ENCODE results near the gene ARL15. TPM values are rescaled to one million over a fixed set of nuclear protein-coding genes. Genes with fewer than 3 reads are reported as not detected.

Gene ARL15
- total RNA-seq, 1 donor from 2014 or later: 74.4 TPM

DNA sequence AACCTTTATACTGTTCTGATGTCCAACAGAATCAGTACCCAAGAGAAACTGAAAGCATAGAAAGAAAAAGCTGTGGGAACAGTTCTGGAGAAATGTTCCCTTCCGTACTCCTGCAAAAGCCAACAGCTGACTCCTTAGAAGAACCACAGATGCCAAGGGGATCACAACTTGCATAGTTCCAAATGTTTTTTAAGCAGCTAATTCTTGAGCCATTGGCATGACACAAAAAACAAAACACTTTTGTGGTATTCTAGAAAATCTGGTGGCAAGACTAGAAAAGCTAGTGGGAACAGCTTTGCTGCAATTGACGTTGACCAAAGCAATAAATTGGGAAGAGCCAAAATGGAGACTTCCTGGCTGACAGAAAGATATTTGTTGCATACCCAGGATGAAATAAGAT is 189.9 kb downstream of the ARL15 start:
- intact Hi-C loops (cut with DNase I): no loop called here
- Histone ChIP-seq H3K4me1 (no peaks in the 10 kb centered on the region), H3K9me3 (no peaks in the 10 kb centered on the region), H3K4me3 (no peak overlapping the region), H3K27me3 (no peaks in the 10 kb centered on the region), H3K36me3 (no peaks in the 10 kb centered on the region), H3K27ac (no peak overlapping the region)
- TF ChIP-seq, protein P1, sequence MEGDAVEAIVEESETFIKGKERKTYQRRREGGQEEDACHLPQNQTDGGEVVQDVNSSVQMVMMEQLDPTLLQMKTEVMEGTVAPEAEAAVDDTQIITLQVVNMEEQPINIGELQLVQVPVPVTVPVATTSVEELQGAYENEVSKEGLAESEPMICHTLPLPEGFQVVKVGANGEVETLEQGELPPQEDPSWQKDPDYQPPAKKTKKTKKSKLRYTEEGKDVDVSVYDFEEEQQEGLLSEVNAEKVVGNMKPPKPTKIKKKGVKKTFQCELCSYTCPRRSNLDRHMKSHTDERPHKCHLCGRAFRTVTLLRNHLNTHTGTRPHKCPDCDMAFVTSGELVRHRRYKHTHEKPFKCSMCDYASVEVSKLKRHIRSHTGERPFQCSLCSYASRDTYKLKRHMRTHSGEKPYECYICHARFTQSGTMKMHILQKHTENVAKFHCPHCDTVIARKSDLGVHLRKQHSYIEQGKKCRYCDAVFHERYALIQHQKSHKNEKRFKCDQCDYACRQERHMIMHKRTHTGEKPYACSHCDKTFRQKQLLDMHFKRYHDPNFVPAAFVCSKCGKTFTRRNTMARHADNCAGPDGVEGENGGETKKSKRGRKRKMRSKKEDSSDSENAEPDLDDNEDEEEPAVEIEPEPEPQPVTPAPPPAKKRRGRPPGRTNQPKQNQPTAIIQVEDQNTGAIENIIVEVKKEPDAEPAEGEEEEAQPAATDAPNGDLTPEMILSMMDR (IDR thresholded peaks at IDR 0.05): no peak
- no peak for TF ChIP-seq POLR2AphosphoS5 (IDR thresholded peaks at IDR 0.05; ENCODE audit: insufficient read depth in 1 of 2, low read depth in 1 of 2)
- TF ChIP-seq POLR2A (IDR thresholded peaks at IDR 0.05): no peak
- DNase-seq (ENCODE audit: extremely low spot score in 2 of 2): no peak

DNA sequence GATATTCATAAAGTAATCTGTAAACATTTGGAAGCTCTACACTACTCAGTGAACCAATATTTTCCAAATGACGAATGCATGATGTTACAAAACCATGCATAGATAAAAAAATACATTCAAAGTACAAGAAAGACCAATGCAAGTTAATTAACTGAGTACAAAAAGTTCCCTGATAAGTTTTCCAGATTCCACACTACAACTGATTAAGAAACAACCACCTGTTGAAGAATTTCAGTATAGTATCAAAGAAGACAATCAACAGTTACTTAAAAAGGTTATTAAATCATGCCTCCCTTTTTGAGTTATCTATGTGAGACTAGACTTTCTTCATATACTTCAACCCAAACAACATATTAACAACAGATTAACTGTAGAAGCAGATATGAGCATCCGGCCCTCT is 192.4 kb downstream of the ARL15 start:
- H3K4me3 ChIP-seq: no peak overlapping the region
- TF ChIP-seq POLR2A (IDR thresholded peaks at IDR 0.05) (no peak), POLR2AphosphoS5 (IDR thresholded peaks at IDR 0.05; ENCODE audit: insufficient read depth in 1 of 2, low read depth in 1 of 2) (no peak)
- TF ChIP-seq, protein P1 (IDR thresholded peaks at IDR 0.05): no peak
- intact Hi-C loops (cut with DNase I): no loop called here

GRCh38 chr5:54115735-54116403 is 194.5 kb downstream of the ARL15 start:
- no peaks in the 10 kb centered on the region for H3K9me3 ChIP-seq
- intact Hi-C loops (cut with DNase I): no loop called here
- no peak for TF ChIP-seq POLR2A (IDR thresholded peaks at IDR 0.05)
- no peak for TF ChIP-seq POLR2AphosphoS5 (IDR thresholded peaks at IDR 0.05; ENCODE audit: insufficient read depth in 1 of 2, low read depth in 1 of 2)
- TF ChIP-seq, protein P1 (IDR thresholded peaks at IDR 0.05): no peak
- H3K27ac ChIP-seq: no peak overlapping the region
- H3K4me1 ChIP-seq: no peaks in the 10 kb centered on the region
- no peak for DNase-seq (ENCODE audit: extremely low spot score in 2 of 2)
- H3K4me3 ChIP-seq: no peak overlapping the region
- no peaks in the 10 kb centered on the region for H3K27me3 ChIP-seq
- H3K36me3 ChIP-seq: no peaks in the 10 kb centered on the region

More for the DNA sequence above, 192.4 kb downstream of the ARL15 start:
- Histone ChIP-seq H3K36me3 (no peaks in the 10 kb centered on the region), H3K4me1 (no peaks in the 10 kb centered on the region), H3K27ac (no peak overlapping the region), H3K9me3 (no peaks in the 10 kb centered on the region), H3K27me3 (no peaks in the 10 kb centered on the region)
- no peak for DNase-seq (ENCODE audit: extremely low spot score in 2 of 2)

GRCh38 chr5:54113060-54113459 is 197.3 kb downstream of the ARL15 start:
- H3K27ac ChIP-seq: no peak overlapping the region
- H3K36me3 ChIP-seq: no peaks in the 10 kb centered on the region
- intact Hi-C loops (cut with DNase I): no loop called here
- no peak for DNase-seq (ENCODE audit: extremely low spot score in 2 of 2)
- H3K4me1 ChIP-seq: no peaks in the 10 kb centered on the region
- H3K27me3 ChIP-seq: no peaks in the 10 kb centered on the region
- no peak overlapping the region for H3K4me3 ChIP-seq
- H3K9me3 ChIP-seq: no peaks in the 10 kb centered on the region
- no peak for TF ChIP-seq POLR2A (IDR thresholded peaks at IDR 0.05)
- no peak for TF ChIP-seq POLR2AphosphoS5 (IDR thresholded peaks at IDR 0.05; ENCODE audit: insufficient read depth in 1 of 2, low read depth in 1 of 2)
- TF ChIP-seq, protein P1 (IDR thresholded peaks at IDR 0.05): no peak

DNA sequence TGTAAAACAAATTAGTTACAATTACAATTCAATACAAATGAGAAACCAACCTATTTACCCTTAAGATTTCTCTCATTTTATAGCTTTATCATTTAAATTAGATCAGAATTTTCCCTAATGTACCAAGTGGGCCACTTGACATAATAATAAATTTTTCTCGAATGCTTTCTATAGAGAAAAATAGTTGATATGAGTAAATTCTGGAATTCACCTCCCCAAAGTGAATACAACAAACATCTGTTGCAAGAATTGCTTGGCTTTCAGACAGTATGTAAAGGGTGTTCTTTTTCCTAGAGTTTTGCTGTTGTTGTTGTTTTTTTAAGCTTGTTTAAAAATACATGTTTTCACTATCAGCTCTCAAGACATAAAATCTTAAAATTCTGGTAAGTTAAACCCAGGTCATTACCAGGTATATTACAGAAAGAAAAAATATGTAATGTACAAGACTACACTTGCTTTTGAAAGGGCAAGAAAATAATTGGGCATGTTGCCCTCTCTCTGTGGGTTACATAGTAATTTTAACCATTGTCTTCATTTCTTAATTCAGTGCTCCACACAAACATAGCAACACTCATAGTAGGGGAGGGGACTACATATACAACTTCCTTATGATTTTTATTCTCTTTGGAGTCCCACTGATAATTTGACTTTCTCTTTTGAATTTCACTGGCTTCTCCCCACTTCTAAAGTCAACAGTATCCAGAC is 200.6 kb downstream of the ARL15 start:
- H3K9me3 ChIP-seq: no peaks in the 10 kb centered on the region
- intact Hi-C loops (cut with DNase I): no loop called here
- DNase-seq (ENCODE audit: extremely low spot score in 2 of 2): no peak
- no peaks in the 10 kb centered on the region for H3K4me1 ChIP-seq
- H3K27me3 ChIP-seq: no peaks in the 10 kb centered on the region
- TF ChIP-seq POLR2AphosphoS5 (IDR thresholded peaks at IDR 0.05; ENCODE audit: insufficient read depth in 1 of 2, low read depth in 1 of 2): no peak
- TF ChIP-seq, protein P1 (IDR thresholded peaks at IDR 0.05): no peak
- TF ChIP-seq POLR2A (IDR thresholded peaks at IDR 0.05): no peak
- no peak overlapping the region for H3K4me3 ChIP-seq
- H3K36me3 ChIP-seq: no peaks in the 10 kb centered on the region
- H3K27ac ChIP-seq: no peak overlapping the region

Measured in vagina (tissue), 2 donors.